ENCODE results near the gene ZNF710.
"Not testable (repeated sequence)": the region's sequence is repeated elsewhere in the genome, so short reads cannot be mapped to it uniquely, and the experiment has no call there.

Gene ZNF710

DNA sequence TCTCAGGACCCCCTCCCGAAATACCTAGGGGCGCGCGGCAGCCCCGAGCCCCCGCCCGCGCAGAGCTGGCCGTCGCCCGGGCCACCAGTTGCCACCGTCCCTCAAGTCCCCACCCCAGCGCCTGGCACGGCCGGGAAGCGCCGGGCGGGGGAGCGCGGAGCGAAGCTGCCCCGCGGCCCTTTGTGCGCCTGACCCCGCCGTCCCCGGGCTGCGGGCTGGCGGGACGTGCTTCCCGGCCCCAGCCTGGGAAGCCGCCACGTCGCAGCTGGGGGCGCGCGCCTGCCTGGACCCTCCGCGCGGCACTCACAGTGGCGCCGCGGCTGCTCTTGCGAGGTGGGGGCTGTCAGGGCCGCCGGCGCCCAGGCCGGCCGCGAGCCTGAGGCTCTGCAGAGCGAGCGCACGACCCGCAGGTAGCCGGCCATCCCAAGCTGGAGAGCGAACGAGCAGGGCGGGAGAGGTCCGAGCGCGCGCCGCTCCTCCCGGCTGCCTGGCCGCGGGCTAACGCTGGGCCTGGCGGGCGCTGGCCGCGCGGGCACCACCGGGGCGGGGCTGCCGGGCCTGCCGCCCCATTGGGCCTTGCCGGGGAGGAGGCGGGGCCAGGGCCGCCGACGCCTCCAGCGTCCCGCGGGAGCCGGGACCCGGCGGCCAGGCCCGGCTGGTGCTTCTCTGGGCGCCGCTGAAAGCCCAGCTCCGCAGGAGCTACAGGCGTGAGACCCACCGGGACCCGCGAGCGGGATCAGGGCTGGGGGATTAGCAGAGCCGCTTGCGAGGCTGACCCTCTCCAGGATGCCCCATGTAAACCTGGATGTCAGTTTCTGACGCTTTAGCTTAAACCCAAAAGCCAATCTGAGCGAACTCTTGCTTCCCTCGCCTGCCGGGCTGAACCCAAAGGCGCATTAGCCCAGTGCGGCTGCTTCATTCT is 101.1 kb downstream of the ZNF710 start, which contains the start of gene IDH2:
IDH2 (minus strand) TSS at position 500 of the 922 bp plus-strand sequence; CDS start at position 422, 78 bp downstream.
- DNase-seq (ENCODE audit: low read depth) = peak; percentile 66

- no peak for DNase-seq (ENCODE audit: low read depth)
Measured at GRCh38 chr15:90103701-90104329, 102.7 kb downstream of the ZNF710 start.

DNA sequence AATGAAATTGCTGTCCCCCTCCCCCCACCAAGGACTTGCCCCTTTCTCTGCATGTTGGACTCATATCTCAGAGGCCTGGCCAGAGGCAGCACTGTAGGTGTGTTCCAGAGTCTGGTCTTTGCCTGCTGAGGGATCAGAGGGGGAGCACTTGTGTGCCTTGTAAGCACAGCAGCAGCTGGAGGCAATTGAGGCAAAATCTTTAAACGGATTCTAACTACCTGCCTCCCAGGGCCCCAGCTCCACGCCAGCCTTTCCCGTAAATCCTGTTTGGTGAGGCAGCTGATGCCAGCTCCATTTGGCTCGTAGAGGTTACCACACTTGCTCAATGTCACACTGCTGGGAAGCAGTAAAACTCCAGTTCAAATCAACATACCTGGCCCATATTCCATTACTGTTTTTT is 103.4 kb downstream of the ZNF710 start:
- DNase-seq (ENCODE audit: low read depth) = no peak

DNA sequence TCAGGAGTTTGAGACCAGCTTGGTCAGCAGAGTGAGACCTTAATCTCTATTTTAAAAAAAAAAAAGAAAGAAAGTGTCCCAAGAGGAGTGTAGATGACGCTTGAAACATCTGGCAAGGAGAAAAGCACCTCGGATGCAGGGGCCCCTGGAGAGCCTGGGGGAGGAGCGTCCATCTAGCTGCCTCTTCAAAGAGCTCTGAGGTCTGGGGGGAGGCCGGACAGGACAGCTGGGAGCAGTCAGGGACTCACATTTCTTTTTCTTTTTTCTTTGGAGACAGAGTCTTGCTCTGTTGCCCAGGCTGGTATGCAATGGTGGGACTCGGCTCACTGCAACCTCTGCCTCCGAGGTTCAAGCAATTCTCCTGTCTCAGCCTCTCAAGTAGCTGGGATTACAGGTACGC is 104.4 kb downstream of the ZNF710 start:
- no peak for DNase-seq (ENCODE audit: low read depth)

- DNase-seq (ENCODE audit: low read depth) = no peak
Measured at GRCh38 chr15:90106522-90107117, 105.5 kb downstream of the ZNF710 start.

DNA sequence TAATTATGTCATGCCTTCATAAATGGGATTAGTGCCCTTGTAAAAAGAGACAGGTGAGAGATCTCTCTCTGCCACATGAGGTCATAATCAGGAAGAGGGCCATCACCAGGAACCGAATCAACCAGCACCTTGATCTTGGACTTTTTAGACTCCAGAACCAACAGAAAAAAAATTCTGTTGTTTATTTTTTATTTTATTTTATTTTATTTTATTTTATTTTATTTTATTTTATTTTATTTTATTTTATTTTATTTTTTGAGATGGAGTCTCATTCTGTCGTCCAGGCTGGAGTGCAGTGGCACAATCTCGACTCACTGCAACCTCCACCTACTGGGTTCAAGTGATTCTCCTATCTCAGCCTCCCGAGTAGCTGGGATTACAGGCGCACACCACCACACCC is 106.9 kb downstream of the ZNF710 start:
- not testable (repeated sequence) for DNase-seq (ENCODE audit: low read depth)

- DNase-seq (ENCODE audit: low read depth) = not testable (repeated sequence)
Measured at GRCh38 chr15:90109163-90109751, 108.1 kb downstream of the ZNF710 start.

- no peak for DNase-seq (ENCODE audit: low read depth)
Measured at GRCh38 chr15:90113166-90113565, 112.0 kb downstream of the ZNF710 start.

DNA sequence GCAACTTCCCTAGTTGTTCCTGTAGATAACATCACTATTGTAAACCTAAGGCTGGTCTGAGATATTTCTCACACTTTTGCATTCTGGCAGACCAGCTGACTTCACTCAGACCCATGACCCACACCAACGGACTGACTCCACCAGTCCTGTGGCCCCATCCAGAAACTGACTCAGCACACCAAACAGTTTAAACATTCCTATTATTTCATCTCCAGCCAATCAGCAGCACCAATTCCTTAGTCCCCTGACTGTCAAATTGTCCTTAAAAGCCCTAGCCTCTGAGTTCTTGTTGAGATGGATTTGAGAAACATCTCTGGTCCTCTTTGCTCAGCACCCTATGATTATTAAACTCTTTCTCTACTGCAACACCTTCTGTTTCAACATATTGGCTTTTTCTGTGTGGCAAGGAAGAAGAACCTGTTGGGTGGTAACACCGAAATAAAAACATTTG is 113.4 kb downstream of the ZNF710 start:
- DNase-seq (ENCODE audit: low read depth) = no peak

DNA sequence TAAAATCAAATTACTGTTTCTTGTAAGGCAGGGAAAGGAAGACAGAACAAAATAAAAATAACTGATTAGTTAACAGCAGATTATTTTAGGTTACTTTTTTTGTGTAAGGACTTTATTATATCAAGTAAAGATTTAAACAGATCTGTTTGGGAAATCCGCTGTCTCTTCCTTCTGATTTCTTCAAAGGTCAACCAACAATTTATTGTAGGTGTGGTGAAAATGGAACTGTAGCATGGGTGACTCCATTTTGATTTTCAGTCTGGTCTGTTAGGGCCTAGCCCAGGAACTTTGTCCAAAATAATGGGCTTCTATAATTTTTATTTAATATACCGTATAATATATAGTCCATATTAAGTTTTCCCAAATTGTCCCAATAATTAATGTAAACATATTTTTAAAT is 114.7 kb downstream of the ZNF710 start:
- no peak for DNase-seq (ENCODE audit: low read depth)

DNA sequence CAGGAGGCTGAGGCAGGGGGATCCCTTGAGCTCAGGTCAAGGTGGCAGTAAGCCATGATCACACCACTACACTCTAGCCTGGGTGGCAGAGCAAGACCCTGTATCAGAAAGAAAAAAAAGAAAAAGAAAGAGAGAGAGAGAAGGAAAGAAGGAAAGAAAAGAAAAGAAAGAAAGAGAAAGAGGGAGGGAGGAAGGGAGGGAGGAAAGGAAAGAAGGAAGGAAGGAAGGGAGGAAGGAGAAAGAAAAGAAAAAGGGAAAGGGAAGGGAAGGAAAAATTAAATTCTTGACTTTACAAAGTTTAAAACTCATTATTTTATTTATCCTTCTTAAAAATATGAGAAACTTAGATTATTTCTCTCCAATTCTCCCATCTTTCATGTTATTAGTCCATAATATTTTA is 118.2 kb downstream of the ZNF710 start:
- DNase-seq (ENCODE audit: low read depth) = no peak

DNA sequence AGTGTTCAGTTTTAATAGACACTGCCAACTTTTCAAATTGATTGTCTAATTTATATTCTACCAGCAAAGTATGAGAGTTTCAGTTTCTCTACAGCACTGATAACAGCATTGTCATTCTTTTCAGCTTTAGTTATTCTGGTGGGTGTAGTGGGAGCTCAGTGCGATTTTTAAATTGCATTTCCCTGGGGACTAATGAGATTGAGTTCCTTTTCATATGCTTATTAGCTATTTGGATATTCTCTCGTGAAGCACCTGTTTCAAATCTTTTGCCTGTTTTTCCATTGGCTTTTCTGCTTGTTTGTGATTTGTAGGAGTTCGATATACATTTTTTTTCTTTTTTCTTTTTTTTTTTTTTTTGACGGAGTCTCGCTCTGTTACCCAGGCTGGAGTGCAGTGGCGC is 120.0 kb downstream of the ZNF710 start:
- no peak for DNase-seq (ENCODE audit: low read depth)

DNA sequence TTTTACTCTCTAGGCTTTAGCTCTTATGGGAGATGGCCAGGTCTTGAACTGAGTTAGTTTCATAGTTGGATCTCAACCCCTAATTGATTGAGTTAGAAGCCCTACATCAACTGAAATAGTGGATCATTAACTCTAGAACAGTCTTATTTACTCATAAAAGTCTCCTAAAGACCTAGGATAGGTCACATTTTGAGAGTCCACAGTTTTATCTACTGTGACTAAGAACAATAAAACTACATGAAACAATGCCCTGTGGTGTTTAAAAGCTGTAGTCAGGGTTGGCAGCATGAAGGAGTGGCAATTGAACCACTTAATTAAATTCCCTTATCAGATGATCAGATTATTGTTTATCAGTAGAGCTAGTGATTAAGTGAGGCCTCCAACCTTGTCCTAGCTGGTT is 123.4 kb downstream of the ZNF710 start:
- DNase-seq (ENCODE audit: low read depth) = no peak

DNA sequence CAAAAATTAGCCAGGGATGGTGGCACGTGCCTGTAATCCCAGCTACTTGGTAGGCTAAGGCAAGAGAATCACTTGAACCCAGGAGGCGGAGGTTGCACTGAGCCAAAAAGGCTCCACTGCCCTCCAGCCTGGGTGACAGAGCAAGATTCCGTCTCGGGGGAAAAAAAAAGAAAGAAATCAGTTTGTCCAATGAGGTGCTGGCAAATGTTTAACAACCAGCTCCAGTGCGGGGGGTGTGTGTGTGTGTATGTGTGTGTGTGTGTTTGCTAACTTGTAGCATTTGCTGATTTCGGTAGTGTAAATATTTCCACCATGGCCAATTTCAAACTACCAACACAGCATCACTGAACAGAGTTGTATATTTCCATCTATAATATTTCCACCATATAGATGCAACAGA is 124.9 kb downstream of the ZNF710 start:
- DNase-seq (ENCODE audit: low read depth) = no peak

GRCh38 chr15:90126596-90127435 is 125.7 kb downstream of the ZNF710 start:
- DNase-seq (ENCODE audit: low read depth) = no peak

DNA sequence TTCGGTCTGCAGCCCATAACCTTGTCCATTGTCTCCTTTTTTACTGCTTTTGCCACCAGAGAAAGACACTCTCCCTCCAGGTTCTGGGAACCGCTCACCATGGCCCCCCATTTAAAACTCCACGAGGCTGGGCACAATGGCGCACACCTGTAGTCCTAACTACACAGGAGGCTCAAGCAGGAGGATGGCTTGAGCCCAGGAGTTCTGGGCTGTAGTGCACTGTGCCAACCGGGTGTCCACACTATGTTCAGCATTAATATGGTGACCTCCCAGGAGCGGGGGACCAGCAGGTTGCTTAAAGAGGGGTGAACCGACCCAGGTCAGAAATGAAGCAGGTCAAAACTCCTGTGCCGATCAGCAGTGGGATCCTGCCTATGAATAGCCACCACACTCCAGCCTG is 129.2 kb downstream of the ZNF710 start:
- DNase-seq (ENCODE audit: low read depth) = no peak
